ENCODE data around the gene MRC2. TPM values are rescaled to one million over a fixed set of nuclear protein-coding genes. Genes with fewer than 3 reads are reported as not detected.
A peak's percentile ranks its signal among the peaks of the same experiment; 100 is the strongest.

The MRC2 gene
- polyA plus RNA-seq, 1 of the 3 experiments (the other 2 are of a cell fraction) = 213 TPM

DNA sequence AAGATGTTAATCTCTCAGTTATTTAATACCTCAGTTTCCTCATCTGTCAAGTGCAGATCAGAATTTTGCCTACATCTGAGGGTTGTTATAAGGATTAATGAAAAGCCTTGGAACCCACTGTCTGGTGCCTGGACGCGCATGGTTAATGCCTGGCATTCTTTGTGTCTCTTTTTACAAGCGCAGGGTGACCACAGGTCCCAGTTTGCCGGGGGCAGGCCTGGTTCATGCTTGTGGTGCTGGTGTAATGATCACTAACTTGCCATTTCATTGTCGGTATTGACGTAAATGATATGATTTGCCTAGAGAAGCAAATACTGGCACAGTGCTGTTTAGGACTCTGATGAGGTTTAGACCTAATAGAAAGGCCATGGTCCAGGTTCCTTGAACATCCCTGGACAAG is 23.1 kb downstream of the MRC2 start:
- Histone ChIP-seq H3K9ac (no peak overlapping the region), H3K9me3 (no peaks in the 10 kb centered on the region), H2AFZ (ENCODE audit: low read depth) (no peak overlapping the region), H3K4me1 (ENCODE audit: control insufficient read depth in 1 of 2, insufficient read depth in 2 of 2, low read depth in 1 of 2, low read length in 1 of 2) (peaks cover 25 to 28% of the 10 kb centered on the region in 2 experiments), H3K4me2 (no peak overlapping the region), H3K36me3 (replicated peaks in 1 of 2; ENCODE audit: control insufficient read depth in 1 of 2, insufficient read depth in 2 of 2, low read length in 1 of 2) (peaks cover 13 to 28% of the 10 kb centered on the region in 2 experiments), H3K4me3 (ENCODE audit: low read depth in 2 of 2, low read length in 1 of 2) (no peak overlapping the region), H4K20me1 (ENCODE audit: insufficient read depth) (peaks cover 34% of the 10 kb centered on the region), H3K79me2 (ENCODE audit: insufficient read depth) (peaks cover 100% of the 10 kb centered on the region), H3K27me3 (ENCODE audit: insufficient read depth) (no peaks in the 10 kb centered on the region), H3K9me2 (no peaks in the 10 kb centered on the region), H3F3A (replicated peaks; ENCODE audit: insufficient read depth) (peaks cover 41% of the 10 kb centered on the region), H3K27ac (ENCODE audit: low read depth in 2 of 2, low read length in 1 of 2) (peak overlapping the region in 1 of 2 experiments; percentile 88; a peak in 1 of 4 replicates)
- TF ChIP-seq EZH2phosphoT487 (IDR thresholded peaks at IDR 0.05; ENCODE audit: borderline replicate concordance, low read depth) = no peak
- TF ChIP-seq ELF1 (IDR thresholded peaks at IDR 0.05) = no peak
- no peak for TF ChIP-seq EP300 (IDR thresholded peaks at IDR 0.05; ENCODE audit: borderline replicate concordance in 1 of 2, low read depth in 1 of 2, low read length in 1 of 2)
- no peak for TF ChIP-seq RCOR1 (IDR thresholded peaks at IDR 0.05; ENCODE audit: low read length)
- no peak for TF ChIP-seq TCF12 (IDR thresholded peaks at IDR 0.05)
- TF ChIP-seq YY1 (IDR thresholded peaks at IDR 0.05; ENCODE audit: low read depth) = no peak
- TF ChIP-seq, protein P1, sequence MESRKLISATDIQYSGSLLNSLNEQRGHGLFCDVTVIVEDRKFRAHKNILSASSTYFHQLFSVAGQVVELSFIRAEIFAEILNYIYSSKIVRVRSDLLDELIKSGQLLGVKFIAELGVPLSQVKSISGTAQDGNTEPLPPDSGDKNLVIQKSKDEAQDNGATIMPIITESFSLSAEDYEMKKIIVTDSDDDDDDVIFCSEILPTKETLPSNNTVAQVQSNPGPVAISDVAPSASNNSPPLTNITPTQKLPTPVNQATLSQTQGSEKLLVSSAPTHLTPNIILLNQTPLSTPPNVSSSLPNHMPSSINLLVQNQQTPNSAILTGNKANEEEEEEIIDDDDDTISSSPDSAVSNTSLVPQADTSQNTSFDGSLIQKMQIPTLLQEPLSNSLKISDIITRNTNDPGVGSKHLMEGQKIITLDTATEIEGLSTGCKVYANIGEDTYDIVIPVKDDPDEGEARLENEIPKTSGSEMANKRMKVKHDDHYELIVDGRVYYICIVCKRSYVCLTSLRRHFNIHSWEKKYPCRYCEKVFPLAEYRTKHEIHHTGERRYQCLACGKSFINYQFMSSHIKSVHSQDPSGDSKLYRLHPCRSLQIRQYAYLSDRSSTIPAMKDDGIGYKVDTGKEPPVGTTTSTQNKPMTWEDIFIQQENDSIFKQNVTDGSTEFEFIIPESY (IDR thresholded peaks at IDR 0.05; ENCODE audit: borderline replicate concordance, low read depth) = no peak
- TF ChIP-seq POLR2AphosphoS5 (IDR thresholded peaks at IDR 0.05; ENCODE audit: low read depth, low read length) = no peak
- TF ChIP-seq RFX5 (IDR thresholded peaks at IDR 0.05; ENCODE audit: low read length) = no peak
- no peak for TF ChIP-seq FOSL2 (IDR thresholded peaks at IDR 0.05; ENCODE audit: borderline replicate concordance, low read depth)
- TF ChIP-seq TEAD4 (IDR thresholded peaks at IDR 0.05; ENCODE audit: borderline replicate concordance, insufficient read depth) = no peak
- TF ChIP-seq, protein P2, sequence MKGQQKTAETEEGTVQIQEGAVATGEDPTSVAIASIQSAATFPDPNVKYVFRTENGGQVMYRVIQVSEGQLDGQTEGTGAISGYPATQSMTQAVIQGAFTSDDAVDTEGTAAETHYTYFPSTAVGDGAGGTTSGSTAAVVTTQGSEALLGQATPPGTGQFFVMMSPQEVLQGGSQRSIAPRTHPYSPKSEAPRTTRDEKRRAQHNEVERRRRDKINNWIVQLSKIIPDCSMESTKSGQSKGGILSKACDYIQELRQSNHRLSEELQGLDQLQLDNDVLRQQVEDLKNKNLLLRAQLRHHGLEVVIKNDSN (IDR thresholded peaks at IDR 0.05; ENCODE audit: borderline replicate concordance, low read depth) = no peak
- TF ChIP-seq FOXM1 (IDR thresholded peaks at IDR 0.05; ENCODE audit: low read depth) = no peak
- TF ChIP-seq, protein P3, sequence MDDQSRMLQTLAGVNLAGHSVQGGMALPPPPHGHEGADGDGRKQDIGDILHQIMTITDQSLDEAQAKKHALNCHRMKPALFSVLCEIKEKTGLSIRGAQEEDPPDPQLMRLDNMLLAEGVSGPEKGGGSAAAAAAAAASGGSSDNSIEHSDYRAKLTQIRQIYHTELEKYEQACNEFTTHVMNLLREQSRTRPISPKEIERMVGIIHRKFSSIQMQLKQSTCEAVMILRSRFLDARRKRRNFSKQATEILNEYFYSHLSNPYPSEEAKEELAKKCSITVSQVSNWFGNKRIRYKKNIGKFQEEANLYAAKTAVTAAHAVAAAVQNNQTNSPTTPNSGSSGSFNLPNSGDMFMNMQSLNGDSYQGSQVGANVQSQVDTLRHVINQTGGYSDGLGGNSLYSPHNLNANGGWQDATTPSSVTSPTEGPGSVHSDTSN (IDR thresholded peaks at IDR 0.05) = no peak
- no peak for TF ChIP-seq NRF1 (IDR thresholded peaks at IDR 0.05; ENCODE audit: low read depth, low read length)
- TF ChIP-seq CTCF (IDR thresholded peaks at IDR 0.05) = no peak
- no peak for TF ChIP-seq SIN3A (IDR thresholded peaks at IDR 0.05; ENCODE audit: borderline replicate concordance, low read depth, low read length)
- TF ChIP-seq, protein P4, sequence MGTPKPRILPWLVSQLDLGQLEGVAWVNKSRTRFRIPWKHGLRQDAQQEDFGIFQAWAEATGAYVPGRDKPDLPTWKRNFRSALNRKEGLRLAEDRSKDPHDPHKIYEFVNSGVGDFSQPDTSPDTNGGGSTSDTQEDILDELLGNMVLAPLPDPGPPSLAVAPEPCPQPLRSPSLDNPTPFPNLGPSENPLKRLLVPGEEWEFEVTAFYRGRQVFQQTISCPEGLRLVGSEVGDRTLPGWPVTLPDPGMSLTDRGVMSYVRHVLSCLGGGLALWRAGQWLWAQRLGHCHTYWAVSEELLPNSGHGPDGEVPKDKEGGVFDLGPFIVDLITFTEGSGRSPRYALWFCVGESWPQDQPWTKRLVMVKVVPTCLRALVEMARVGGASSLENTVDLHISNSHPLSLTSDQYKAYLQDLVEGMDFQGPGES (IDR thresholded peaks at IDR 0.05; ENCODE audit: low read depth, low read length) = no peak
- no peak for TF ChIP-seq CHD2 (IDR thresholded peaks at IDR 0.05; ENCODE audit: low read length, partially characterized antibody)
- no peak for TF ChIP-seq TAF1 (IDR thresholded peaks at IDR 0.05; ENCODE audit: borderline replicate concordance, low read depth, low read length)
- CTCF ChIA-PET = no interaction called here
- no peak for DNase-seq
- WGBS (ENCODE audit: low lambda C conversion rate) = 93% methylated on average over 6 of the region's 6 CpGs
- POLR2A ChIA-PET = no interaction called here

All from SK-N-SH (cell line).